ENCODE results near the gene ZNF385D. TPM values are rescaled to one million over a fixed set of nuclear protein-coding genes. Genes with fewer than 3 reads are reported as not detected.

ZNF385D gene
- total RNA-seq, 4 donors from 2014 or later, result 2.7 to 41.4 (median 8.8) TPM

DNA sequence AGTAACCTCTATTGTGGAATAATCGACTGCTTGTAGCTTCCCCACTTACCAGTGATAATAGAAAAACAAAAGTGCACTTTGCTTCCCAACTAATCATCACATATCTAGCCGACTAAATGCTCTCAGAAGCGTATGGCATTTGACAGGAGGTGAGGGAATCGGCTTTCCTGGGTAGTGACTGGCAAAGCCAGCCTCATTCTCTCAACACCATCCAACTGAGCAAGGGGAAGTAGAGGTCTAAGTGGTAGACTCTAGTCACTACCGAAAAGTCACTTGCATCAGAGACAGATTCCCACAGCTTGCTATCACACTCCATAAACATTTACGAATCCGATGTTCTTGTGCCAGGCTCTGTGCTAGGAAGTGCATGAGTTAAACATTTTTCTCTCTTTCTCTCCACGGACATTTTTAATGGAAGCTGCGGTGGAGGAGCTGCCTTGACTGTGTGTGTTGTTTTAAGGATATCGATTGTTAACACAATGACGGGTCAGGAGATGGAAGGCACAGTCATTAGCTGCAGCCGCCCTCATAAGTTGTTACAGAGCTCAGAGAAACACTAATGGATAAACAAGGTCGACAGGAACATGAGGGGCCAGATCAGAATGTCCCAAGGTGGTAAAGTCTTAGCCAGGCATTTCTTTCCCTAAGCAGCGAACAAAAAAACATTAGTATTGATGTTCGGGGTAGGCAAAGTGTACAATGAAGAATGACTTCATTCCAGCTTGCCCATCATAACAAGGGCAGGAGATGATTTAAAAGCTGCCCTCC is 11.9 kb downstream of the ZNF385D start:
- ATAC-seq (ENCODE audit: low FRiP score), result no peak
- TF ChIP-seq, protein P1, sequence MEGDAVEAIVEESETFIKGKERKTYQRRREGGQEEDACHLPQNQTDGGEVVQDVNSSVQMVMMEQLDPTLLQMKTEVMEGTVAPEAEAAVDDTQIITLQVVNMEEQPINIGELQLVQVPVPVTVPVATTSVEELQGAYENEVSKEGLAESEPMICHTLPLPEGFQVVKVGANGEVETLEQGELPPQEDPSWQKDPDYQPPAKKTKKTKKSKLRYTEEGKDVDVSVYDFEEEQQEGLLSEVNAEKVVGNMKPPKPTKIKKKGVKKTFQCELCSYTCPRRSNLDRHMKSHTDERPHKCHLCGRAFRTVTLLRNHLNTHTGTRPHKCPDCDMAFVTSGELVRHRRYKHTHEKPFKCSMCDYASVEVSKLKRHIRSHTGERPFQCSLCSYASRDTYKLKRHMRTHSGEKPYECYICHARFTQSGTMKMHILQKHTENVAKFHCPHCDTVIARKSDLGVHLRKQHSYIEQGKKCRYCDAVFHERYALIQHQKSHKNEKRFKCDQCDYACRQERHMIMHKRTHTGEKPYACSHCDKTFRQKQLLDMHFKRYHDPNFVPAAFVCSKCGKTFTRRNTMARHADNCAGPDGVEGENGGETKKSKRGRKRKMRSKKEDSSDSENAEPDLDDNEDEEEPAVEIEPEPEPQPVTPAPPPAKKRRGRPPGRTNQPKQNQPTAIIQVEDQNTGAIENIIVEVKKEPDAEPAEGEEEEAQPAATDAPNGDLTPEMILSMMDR (IDR thresholded peaks at IDR 0.05), result no peak
- DNase-seq (ENCODE audit: low spot score), result no peak

DNA sequence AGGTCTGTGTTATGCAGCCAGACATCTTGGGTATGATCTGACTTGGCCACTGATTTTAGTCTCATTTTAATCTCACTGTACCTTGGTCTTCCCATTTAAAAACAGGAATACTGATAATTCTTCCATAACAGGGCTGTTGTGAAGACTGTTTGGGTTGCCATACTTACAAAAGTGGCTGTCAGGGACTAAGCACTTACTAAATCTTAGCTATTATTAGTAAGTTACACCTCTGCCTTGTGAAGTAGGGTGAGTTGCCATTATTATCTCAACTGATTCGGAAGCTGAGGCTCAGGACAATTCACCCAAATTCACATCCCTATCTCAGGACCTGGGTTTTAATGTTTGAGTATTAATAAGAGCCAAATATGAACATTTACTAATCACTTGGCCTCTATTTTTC is 12.7 kb downstream of the ZNF385D start:
- ATAC-seq (ENCODE audit: low FRiP score) (no peak), DNase-seq (ENCODE audit: low spot score) (no peak)
- TF ChIP-seq, protein P1 (IDR thresholded peaks at IDR 0.05), result no peak

DNA sequence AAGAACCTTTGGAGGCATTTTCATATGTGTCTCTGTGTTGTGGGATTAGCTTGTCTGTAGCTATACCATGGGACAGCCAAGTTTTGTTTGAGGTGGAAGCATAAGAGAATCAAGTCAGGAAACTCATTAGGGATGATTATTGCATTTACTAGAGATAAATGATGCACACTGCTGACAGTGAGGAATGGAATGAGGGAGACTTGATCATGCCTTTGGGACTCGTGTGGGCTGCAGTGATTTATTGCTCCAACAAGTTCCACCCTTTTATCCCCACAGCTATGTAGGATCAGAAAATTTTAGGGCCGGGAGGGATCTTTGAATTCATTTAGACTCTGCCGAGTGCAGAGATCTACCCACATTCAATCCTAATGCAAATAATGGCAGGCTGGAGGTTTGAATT is 16.3 kb downstream of the ZNF385D start:
- TF ChIP-seq, protein P1 (IDR thresholded peaks at IDR 0.05), result no peak
- no peak for DNase-seq (ENCODE audit: low spot score)
- no peak for ATAC-seq (ENCODE audit: low FRiP score)

DNA sequence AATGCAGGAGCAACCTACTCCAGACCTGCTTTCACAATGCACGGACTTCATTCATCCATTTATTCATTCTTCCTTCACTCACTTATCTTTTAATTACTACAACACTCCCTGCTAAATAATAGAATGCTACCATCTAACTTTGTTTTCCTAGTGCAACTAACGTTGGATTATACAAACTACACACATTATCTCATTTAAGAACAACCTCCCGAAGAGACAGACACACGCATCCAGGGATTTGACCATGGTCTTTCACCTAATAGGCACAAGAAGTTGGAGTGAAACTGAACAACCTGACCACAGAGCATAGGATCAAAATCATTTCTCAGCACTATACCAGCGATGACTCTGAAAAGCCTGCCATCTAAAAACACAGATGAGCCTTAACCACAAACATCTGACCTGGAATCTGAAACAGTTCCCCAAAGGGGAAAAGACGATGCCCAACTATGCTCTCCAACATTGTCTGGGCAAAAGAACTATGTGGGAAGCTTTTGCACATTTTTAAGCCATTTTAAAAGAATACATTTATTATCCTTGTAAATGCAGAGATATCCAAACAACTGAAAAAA is 21.0 kb downstream of the ZNF385D start:
- no peak for ATAC-seq (ENCODE audit: low FRiP score)
- no peak for DNase-seq (ENCODE audit: low spot score)
- TF ChIP-seq, protein P1 (IDR thresholded peaks at IDR 0.05), result no peak

DNA sequence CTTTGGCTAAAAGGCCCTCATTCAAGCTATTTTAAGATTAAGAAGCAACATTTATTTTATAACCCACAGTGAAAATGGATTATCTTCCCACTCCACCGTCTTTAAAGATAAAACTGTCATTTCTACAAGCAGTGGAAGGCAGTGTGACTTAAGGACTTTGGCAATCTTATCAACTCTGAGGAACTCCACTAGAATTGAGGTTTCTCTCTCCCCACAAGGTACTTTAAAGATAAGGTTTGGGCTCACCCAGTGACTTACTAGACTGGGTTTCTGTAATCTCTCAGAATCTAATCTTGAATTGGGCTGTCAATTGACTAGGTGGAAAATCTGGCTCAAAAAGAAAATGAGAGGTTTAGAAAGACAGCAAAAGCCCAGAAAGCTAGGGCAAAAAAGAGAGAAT is 21.7 kb downstream of the ZNF385D start:
- ATAC-seq (ENCODE audit: low FRiP score), result no peak
- no peak for DNase-seq (ENCODE audit: low spot score)
- TF ChIP-seq, protein P1 (IDR thresholded peaks at IDR 0.05), result no peak

DNA sequence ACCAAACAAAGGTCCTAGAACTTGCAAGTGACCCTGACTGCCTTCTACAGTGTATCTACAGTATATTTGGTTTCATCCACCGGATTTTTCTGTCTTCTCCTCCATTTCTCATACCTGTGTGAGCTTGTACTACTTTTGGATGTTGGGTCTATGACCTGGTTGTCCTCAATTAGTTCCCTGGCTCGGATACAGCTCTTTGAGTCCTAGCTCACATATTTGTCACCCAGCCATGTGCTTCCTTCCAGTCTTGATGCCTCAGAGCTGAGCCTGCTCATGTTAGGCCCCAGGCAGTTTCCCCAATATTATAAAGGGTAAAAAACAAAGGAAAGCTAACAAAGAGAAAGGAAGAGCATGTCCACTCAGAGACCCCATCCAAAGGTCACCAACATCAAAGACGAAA is 28.2 kb downstream of the ZNF385D start:
- DNase-seq (ENCODE audit: low spot score), result no peak
- no peak for ATAC-seq (ENCODE audit: low FRiP score)
- TF ChIP-seq, protein P1 (IDR thresholded peaks at IDR 0.05), result no peak

DNA sequence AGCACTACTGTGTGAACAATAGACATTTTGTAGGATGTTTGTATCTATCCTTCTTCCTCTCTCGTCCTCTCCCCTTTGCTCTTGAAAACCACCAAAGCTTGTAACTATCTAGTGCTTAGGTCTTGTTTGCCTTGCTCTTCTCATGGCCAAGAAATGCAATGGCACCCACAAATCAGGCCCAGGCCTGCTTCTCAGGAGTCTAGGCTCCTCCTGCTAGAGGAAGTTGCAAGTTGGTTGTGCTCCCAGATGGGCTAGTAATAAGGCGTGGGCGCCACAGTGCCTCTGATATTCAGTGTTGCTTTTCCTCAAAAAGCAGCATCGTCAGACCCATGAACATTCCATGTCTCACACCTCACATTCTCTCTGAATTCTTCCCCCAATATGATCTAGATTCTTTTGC is 28.7 kb downstream of the ZNF385D start:
- no peak for DNase-seq (ENCODE audit: low spot score)
- no peak for ATAC-seq (ENCODE audit: low FRiP score)
- TF ChIP-seq, protein P1 (IDR thresholded peaks at IDR 0.05), result no peak

Measured in omental fat pad (tissue), 4 donors.